Measurements from ENCODE around the gene CFAP210.

The CFAP210 gene

DNA sequence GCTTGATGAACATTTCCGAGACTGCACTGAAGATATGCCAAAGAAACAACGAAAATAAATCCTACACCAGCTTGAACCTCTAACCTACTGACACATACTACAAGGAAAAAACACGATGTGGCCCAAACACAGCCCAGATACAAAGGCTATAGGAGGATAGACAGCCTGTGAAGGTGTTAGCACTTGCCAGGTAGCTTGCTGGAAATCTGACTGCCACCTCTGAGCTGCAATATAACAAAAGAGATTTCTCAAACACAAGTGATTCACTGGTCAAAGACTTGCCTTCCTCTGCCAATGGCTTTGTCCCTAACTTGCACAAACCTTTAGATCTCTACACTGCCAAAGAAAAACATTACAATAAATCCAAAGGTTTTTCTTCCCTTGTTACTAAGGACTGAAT, 21.1 kb downstream of the CFAP210 start:
- DNase-seq (ENCODE audit: low read depth in 2 of 2): no peak

DNA sequence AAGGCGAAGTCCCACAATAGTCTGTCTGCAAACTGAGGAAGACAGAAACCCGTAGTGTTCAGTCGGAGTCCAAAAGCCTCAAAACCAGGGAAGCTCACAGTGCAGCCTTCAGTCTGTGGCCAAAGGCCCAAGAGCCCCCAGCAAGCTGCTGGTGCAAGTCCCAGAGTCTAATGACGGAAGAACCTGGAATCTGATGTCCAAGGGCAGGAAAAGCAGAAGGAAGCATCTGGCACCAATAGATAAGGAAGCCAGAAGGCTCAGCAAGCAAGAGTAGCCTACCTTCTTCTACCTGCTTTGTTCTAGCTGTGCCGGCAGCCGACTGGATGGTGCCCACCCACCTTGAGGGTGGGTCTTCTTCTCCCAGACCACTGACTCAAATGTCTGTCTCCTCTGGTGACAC, 21.8 kb downstream of the CFAP210 start:
- DNase-seq (ENCODE audit: low read depth in 2 of 2): no peak

DNA sequence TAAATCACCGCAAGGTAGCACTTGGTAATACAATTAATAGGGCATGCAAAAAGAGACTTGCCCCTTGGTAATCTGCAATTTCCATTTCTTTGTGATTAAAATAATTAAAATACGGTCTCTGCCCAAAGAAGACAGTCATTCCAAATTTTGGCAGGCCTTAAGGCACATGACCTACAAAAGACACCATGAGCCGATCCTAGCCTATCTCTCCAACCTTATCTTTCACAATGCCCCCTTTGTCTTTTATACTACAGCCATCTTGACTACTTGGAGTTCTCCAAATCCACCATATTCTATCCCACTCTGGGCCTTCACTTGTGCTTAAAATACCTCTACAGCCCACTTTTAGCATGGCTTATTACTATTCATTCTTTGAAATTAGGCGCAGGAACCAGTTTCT, 23.3 kb downstream of the CFAP210 start:
- DNase-seq (ENCODE audit: low read depth in 2 of 2): no peak

DNA sequence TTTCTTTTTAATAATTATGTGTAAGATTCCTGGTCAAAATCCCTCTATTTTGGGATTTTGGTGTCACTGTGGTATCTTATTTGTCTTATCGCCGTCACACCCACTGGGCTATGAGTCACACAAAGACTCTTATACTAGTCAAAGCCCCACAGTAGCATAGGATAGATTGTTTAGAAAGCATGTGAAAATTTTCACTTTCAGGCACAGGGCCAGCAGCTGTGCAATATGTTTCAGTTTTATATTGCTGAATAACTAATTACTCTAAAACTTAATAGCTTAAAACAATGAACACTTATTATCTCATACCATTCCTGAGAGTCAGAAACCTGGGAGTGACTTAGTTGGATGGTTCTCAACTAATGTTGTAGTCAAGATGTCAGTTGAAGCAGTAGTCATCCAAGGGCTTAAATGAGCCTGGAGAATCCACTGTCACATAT, 24.0 kb downstream of the CFAP210 start:
- DNase-seq (ENCODE audit: low read depth in 2 of 2): no peak

DNA sequence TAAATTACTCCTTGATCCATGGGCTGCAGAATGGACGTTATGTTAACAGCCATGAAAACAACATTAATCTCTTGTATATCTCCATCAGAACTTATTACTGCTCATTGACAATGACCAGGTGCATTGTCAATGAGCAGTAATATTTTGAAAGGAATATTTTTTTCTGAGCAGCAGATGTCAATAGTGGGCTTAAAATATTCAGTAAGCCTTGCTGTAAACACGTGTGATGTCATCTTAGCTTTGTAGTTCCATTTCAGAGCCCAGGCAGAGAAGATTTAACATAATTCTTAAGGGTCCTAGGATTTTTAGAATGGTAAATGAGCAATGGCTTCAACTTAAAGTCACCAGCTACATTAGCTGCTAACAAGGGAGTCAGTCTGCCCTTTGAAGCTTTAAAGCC, 26.6 kb downstream of the CFAP210 start:
- no peak for DNase-seq (ENCODE audit: low read depth in 2 of 2)

DNA sequence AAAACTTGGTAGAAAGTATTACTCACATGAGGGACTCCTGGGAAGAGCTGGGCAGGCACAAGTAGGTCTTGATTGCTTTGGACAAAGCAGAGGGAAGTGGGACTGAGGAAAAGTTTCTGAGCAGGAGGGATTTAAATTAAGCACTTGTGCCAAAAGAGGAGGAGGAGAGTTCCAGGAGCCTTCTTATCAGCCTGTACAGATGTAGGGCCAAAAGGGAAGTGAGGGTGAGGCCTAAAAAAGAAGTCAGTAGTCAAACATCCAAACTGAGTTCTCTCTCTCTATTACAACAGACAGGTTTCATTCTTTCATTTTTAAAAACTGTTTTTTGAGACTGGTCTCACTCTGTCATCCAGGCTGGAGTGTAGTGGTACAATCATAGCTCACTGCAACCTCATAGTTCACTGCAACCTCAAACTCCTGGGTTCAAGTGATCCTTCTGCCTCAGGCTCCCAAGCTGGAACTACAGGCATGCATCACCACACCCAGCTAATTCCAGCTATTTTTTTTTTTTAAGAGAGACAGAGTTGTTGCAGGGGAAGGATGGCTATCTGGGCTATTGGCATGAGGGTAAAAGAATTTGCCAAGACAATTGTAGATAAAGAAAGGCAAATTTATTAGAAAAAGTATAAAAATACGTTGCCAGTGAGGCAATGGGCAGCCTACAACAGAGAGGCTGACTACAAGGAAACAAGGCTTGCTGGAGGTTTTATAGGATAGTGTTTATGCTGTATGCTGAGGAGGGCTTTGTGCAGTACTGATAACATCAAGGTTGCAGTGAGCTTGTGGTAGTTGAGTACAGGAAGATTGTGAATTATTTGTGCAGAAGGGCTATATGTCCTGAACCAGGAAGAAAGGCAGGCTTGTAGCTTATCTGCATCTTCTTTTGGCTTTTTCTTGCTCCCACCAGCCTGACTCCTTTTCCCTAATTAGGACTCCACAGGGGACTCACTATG, 29.0 kb downstream of the CFAP210 start:
- DNase-seq (ENCODE audit: low read depth in 2 of 2): no peak

DNA sequence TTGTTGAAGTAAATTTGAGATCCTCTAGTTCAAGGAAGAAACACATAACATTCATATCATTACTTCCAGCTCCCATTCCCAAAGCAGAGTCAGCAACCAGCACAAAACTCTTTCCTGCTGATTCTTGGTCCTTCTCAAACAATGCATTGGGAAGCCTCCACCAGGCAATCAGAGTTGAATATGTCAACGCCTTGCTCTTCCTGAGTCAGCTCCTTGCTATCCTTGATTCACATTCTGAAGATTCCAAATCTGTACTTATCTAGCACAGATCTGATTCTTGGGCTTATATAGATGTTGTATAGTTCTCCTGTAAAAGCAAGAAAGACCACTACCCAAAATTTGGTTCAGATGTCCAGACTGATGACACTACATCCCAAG, 29.6 kb downstream of the CFAP210 start:
- DNase-seq (ENCODE audit: low read depth in 2 of 2): no peak

DNA sequence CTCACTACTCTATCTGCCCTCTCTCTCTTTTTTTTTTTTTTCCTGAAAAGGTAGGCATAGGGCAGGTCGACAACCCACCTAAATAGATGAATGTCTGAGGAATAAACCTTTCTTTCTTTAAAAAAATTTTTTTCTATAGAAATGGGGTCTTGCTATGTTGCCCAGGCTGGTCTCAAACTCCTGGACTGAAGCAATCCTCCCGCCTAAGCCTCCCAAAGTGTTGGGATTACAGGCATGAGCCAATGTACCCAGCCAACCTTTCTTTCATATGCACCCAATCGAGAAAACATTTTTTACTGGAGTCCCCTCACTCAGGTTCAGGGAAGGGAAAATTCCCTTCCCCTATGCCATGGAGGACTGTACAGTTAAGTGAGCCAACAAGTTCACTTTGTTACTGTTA, 31.0 kb downstream of the CFAP210 start:
- no peak for DNase-seq (ENCODE audit: low read depth in 2 of 2)

DNA sequence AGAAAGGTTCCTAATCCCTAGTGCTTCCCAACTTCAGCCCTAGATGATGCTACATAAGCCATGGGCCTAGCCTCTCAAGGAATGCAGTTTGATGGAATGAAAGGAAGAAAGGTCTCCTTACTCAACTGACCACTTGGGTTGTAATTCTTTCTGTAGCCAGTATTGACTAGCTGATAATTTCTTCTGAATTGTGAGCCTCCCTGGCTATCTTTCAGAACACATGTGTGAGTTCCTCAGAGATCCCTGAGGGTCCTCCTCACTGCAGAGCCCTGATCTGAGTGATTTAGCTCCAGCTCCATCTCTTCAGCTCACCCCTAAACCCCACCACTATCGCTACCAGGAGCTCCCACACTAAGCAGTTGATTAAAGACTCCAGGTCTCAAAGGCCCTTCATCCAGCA, 31.5 kb downstream of the CFAP210 start:
- DNase-seq (ENCODE audit: low read depth in 2 of 2): no peak

DNA sequence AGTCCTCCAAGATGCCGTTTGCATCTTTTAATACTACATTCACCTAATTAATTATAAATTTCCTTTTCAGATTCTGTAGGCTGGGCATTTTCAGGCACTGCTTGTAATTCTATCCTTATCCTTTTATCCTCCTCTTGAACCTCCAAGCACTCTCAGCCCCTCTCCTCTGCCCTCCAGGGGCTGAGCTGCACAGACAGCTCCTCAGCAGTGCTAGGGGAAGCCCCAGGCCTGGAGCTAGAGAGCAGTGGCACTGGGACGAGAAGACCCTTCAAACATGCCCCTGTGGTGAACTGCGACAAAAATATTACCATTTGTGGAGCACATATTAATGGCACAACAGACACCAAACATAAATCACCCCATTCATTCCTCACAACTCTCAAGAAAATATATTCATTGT, 32.9 kb downstream of the CFAP210 start:
- DNase-seq (ENCODE audit: low read depth in 2 of 2): no peak

DNA sequence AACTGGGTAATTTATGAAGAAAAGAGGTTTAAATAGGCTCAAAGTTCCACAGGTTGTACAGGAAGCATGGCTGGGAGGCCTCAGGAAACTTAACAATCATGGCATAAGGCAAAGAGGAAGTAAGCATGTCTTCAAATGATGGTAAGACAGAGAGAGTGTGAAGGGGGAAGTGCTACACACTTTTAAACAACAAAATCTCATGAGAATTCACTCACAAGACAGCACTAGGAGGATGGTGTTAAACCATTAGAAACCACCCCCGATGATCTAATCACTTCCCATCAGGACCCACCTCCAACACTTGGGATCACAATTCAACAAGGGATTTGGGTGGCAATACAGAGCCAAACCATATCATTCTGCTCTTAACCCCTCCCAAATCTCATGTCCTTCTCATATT, 34.9 kb downstream of the CFAP210 start:
- DNase-seq (ENCODE audit: low read depth in 2 of 2): no peak

DNA sequence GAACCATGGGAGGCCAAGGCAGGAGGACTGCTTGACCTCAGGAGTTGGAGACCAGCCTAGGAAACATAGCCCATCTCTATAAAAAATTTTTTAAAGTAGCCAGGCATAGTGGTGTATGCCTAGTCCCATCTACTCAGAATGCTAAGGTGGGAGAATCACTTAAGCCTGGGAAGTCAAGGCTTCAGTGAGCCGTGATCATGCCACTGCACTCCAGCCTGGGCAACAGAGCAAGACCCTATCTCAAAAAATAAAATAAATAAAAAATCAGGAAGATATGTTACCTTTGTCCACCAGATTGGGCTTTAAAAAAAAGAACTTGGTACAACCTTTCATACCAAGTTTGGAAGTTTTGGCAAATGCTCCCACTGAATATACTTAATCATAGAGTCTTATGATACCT, 35.3 kb downstream of the CFAP210 start:
- DNase-seq (ENCODE audit: low read depth in 2 of 2): no peak

DNA sequence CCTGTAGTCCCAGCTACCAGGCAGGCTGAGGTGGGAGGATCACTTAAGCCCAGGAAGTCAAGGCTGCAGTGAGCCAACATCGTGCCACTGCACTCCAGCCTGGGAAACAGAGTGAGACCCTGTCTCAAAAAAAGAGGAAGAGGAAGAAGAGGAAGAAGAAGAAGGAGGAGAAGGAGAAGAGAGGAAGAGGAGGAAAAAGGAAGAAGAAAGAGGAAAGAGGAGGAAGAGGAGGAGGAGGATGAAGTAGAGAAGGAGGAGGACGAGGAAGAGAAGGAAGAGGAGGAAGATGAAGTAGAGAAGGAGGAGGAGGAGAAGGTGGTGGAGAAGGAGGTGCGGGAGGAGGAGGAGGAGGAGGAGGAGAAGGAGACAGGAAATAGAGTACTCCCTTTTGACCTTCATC, 38.0 kb downstream of the CFAP210 start:
- no peak for DNase-seq (ENCODE audit: low read depth in 2 of 2)

DNA sequence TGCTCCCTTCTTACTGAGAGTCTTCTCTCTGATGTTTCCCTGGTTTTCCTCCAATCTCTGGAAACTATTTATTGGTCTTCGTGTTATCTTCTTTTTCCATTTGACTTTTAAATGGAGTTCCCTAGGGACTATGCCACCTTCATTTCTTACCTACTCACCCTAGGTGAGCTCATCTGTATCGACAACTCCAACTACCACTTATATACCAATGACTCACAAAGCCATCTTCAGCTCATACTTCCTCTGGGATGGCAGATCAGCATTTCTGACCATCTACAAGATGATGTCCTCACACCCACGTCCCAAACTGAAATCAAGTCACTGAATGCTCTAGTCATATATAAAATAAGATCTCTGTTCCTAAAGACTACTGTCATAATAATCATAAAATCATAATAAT, 40.6 kb downstream of the CFAP210 start:
- no peak for DNase-seq (ENCODE audit: low read depth in 2 of 2)

DNA sequence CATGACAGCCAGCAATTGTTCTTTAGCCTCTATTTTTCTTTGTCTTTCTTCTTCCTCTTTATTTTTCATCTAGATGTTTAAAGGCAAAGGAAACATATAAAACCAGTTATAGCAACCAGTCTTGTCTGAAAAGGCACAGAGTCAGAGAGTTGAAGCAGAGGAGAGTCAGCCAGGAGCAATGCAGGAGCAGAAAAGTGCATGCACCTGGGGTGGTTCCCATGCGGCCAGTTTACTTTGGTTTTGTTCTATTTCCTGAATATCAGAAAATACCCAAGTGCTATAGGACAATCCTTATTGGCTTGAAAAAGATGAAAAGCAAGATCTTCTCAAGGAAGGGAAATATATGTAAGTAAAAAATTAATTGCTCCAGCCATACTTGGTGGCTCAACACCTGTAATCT, 44.9 kb downstream of the CFAP210 start:
- DNase-seq (ENCODE audit: low read depth in 2 of 2): no peak

DNA sequence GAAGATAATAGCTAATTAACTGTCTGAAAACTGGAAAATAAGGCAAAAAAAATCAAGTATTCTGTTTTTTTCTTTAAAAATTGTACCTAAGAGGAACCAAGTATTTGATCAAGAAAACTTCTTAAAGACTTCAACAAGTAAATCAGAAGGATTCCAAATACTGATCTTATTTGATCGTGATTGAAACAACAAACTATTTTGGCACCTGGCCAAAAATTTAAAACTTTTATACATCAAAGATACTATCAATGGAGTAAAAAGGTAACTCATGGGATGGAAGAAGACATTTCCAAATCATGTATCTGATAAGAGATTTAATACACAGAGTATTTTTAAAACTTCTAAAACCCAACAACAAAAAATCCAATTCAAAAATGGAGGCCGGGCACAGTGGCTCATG, 46.7 kb downstream of the CFAP210 start:
- no peak for DNase-seq (ENCODE audit: low read depth in 2 of 2)

DNA sequence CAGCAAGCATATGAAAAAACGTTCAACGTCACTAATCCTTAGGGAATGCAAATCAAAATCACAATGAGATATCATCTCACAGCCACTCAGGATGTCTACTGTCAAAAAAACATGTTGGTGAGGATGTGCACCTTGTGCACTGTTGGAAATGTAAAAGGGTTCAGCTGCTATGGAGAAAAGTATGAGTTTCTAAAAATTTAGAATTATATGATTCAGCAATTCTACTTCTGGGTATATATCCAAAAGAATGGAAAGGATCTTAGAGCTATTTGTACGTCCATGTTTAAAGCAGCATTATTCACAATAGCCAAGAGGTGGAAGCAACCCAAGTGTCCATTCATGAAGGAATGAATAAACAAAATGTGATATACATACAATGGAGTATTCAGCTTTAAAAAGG, 50.0 kb downstream of the CFAP210 start:
- DNase-seq (ENCODE audit: low read depth in 2 of 2): no peak

DNA sequence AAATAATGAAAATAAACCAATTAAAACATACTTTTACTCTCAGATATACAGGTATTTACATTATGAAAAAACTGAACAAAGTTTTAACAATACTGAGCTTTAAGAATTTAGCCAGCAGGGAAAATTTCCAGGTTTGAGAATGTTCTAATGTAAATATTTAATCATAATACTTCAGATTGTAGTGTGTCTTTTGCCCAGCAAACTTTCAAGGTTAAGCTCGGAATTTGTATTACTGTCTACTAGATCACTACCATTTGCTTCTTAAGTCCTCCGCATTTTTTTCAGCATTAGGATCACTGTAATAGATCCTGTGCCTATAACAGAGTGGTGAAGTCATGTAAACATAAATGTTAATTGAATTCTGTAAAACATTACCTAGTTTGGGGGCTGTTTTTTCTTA, 52.7 kb downstream of the CFAP210 start:
- DNase-seq (ENCODE audit: low read depth in 2 of 2): no peak

DNA sequence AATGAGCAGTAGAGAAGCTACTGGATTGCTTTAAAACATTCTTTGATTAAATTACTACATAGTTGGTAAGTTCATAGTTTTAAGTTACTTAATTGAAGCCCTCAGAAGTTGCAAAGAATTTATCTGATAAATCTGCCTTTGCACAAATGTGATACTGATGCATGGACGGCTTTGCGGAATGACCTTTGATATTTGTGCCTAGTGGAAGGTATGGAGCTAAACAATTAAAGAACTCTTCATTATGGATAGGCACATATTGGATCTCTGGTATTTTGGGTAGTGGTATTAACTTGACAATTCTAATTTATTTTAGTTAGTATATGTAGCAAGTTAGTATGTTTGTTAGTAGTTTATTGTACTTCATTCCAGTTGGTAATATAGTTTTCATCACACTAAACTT, 54.1 kb downstream of the CFAP210 start:
- no peak for DNase-seq (ENCODE audit: low read depth in 2 of 2)

DNA sequence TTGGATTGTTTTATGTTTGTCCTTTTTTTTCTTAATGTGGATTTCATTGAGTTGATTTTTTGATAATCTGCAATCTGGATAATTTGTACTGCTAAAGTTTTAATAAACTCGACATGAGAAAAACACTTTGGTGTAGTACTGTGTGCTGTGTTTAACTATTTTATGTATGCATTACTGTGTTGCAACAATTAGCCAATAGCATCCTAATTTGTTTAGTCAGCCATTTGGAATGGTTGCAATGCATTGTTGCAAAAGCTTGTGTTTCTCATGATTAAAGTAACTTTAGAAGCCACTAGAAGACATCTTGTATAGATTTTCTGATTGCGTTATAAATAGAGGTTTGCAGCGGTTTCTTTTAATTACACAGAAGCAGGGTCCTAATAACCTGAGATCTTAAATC, 56.6 kb downstream of the CFAP210 start:
- DNase-seq (ENCODE audit: low read depth in 2 of 2): no peak

DNA sequence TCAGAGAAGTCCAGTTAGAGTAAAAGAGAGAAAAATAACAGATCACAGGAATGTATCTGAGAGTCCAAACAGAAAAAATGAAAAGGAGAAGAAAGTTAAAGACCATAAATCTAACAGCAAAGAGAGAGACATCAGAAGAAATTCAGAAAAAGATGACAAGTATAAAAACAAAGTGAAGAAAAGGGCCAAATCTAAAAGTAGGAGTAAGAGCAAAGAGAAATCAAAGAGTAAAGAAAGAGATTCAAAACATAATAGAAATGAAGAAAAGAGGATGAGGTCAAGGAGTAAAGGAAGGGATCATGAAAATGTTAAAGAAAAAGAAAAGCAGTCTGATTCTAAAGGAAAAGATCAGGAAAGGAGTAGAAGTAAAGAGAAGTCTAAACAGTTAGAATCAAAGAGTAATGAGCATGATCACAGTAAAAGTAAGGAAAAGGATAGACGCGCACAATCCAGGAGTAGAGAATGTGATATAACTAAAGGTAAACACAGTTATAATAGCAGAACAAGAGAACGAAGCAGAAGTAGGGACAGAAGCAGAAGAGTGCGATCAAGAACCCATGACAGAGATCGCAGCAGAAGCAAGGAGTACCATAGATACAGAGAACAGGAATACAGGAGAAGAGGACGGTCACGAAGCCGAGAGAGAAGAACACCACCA, 57.6 kb downstream of the CFAP210 start:
- DNase-seq (ENCODE audit: low read depth in 2 of 2): no peak

DNA sequence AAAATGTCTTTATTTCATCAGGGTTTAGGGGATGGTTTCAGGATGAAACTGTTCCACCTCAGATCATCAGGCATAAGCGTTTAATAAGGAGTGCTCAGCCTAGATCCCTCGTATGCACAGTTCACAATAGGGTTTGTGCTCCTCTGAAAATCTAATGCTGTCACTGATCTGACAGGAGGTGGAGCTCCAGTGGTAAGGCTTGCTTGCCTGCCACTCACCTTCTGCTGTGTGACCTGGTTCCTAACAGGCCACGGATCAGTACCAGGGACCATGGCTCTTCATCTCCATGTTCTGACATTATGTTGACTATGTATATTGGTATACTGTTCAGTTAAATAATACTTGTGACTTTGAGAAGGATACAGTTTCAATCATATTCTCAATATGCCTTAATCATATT, 68.4 kb downstream of the CFAP210 start:
- DNase-seq (ENCODE audit: low read depth in 2 of 2): no peak

DNA sequence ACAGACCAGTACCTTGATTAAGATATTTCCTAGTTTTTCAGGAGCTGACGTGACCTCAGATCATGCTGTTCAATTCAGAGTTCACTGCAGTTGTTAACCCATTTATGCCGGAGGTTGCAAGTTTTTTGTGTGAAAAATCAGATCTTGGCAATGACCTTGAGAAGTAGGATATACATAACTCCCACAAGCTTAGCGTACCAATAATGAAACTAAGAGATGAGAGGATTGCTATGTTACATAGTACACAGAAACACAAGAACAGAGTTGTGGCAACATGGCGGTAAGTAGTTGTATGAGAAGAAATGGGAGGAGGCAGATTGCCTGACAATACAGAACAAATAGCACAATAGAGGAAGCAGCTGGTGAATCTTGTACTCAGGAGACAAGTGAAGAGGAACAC, 71.0 kb downstream of the CFAP210 start:
- no peak for DNase-seq (ENCODE audit: low read depth in 2 of 2)

All from activated CD4-positive, alpha-beta T cell treated with anti-CD3 and anti-CD28 coated beads for 24 hours (primary cell).